ENCODE data around the gene ARNT2.

ARNT2 gene
- 0 to 1.7 (median 0.07) reads per million in 9 experiments for total RNA-seq

- H3K9me3 Mint-ChIP-seq = no peaks in the 10 kb centered on the region
- no peaks in the 10 kb centered on the region for H3K36me3 Mint-ChIP-seq (ENCODE audit: insufficient read depth)
- H3K27me3 Mint-ChIP-seq = peaks cover 69 to 81% of the 10 kb centered on the region in 2 donors
- ATAC-seq (replicated peaks) (no peak), DNase-seq (no peak)
- no peak within 1 kb of the TSS for H3K4me3 Mint-ChIP-seq
- peaks cover 0 to 2% of the 10 kb centered on the region in 2 donors for H3K4me1 Mint-ChIP-seq (ENCODE audit: low read depth in 2 of 2)
- H3K27ac Mint-ChIP-seq = no peak within 1 kb of the TSS
Observed at GRCh38 chr15:80404057-80404760, at the start of gene ARNT2. TSS of gene ARNT2 (plus strand) at chr15:80404382. CDS start at chr15:80404516, 134 bp downstream.

GRCh38 chr15:80367094-80367493 is 37.1 kb upstream of the ARNT2 start:
- no peaks in the 10 kb centered on the region for H3K36me3 Mint-ChIP-seq (ENCODE audit: insufficient read depth)
- ATAC-seq (replicated peaks) (no peak), DNase-seq (no peak)
- H3K27me3 Mint-ChIP-seq = peaks cover 28% of the 10 kb centered on the region in 2 donors
- no peak overlapping the region for H3K4me3 Mint-ChIP-seq
- H3K27ac Mint-ChIP-seq = no peak overlapping the region
- peaks cover 9 to 15% of the 10 kb centered on the region in 2 donors for H3K9me3 Mint-ChIP-seq
- H3K4me1 Mint-ChIP-seq (ENCODE audit: low read depth in 2 of 2) = no peaks in the 10 kb centered on the region

- DNase-seq (no peak), ATAC-seq (replicated peaks) (no peak)
- H3K27me3 Mint-ChIP-seq = peaks cover 23 to 25% of the 10 kb centered on the region in 2 donors
- H3K4me3 Mint-ChIP-seq = no peak overlapping the region
- H3K4me1 Mint-ChIP-seq (ENCODE audit: low read depth in 2 of 2) = no peaks in the 10 kb centered on the region
- H3K36me3 Mint-ChIP-seq (ENCODE audit: insufficient read depth) = no peaks in the 10 kb centered on the region
- H3K9me3 Mint-ChIP-seq = peaks cover 9 to 15% of the 10 kb centered on the region in 2 donors
- H3K27ac Mint-ChIP-seq = no peak overlapping the region
Observed at GRCh38 chr15:80367661-80368060, 36.5 kb upstream of the ARNT2 start.

- Mint-ChIP-seq H3K4me1 (ENCODE audit: low read depth in 2 of 2) (no peaks in the 10 kb centered on the region), H3K27me3 (peaks cover 26 to 28% of the 10 kb centered on the region in 2 donors), H3K27ac (no peak overlapping the region), H3K36me3 (ENCODE audit: insufficient read depth) (no peaks in the 10 kb centered on the region), H3K9me3 (peaks cover 8 to 11% of the 10 kb centered on the region in 2 donors), H3K4me3 (no peak overlapping the region)
- DNase-seq (no peak), ATAC-seq (replicated peaks) (no peak)
Observed at GRCh38 chr15:80371924-80372323, 32.3 kb upstream of the ARNT2 start.

GRCh38 chr15:80374441-80374840 is 29.7 kb upstream of the ARNT2 start:
- H3K36me3 Mint-ChIP-seq (ENCODE audit: insufficient read depth) = no peaks in the 10 kb centered on the region
- DNase-seq (no peak), ATAC-seq (replicated peaks) (no peak)
- no peak overlapping the region for H3K27ac Mint-ChIP-seq
- H3K9me3 Mint-ChIP-seq = no peaks in the 10 kb centered on the region
- H3K4me1 Mint-ChIP-seq (ENCODE audit: low read depth in 2 of 2) = no peaks in the 10 kb centered on the region
- H3K27me3 Mint-ChIP-seq = peaks cover 38 to 53% of the 10 kb centered on the region in 2 donors
- H3K4me3 Mint-ChIP-seq = no peak overlapping the region

GRCh38 chr15:80375968-80376891 is 28.0 kb upstream of the ARNT2 start:
- peaks cover 42 to 64% of the 10 kb centered on the region in 2 donors for H3K27me3 Mint-ChIP-seq
- no peaks in the 10 kb centered on the region for H3K4me1 Mint-ChIP-seq (ENCODE audit: low read depth in 2 of 2)

GRCh38 chr15:80379693-80380092 is 24.5 kb upstream of the ARNT2 start:
- no peak for ATAC-seq (replicated peaks)
- Mint-ChIP-seq H3K27me3 (peaks cover 38 to 56% of the 10 kb centered on the region in 2 donors), H3K27ac (no peak overlapping the region)

More at GRCh38 chr15:80375968-80376891, 28.0 kb upstream of the ARNT2 start:
- DNase-seq = no peak
- no peak for ATAC-seq (replicated peaks)
- no peaks in the 10 kb centered on the region for H3K9me3 Mint-ChIP-seq
- H3K4me3 Mint-ChIP-seq = no peak overlapping the region
- H3K27ac Mint-ChIP-seq = no peak overlapping the region
- no peaks in the 10 kb centered on the region for H3K36me3 Mint-ChIP-seq (ENCODE audit: insufficient read depth)

GRCh38 chr15:80380154-80380553 is 24.0 kb upstream of the ARNT2 start:
- Mint-ChIP-seq H3K4me3 (no peak overlapping the region), H3K27me3 (peaks cover 38 to 56% of the 10 kb centered on the region in 2 donors), H3K27ac (no peak overlapping the region), H3K9me3 (no peaks in the 10 kb centered on the region), H3K36me3 (ENCODE audit: insufficient read depth) (no peaks in the 10 kb centered on the region), H3K4me1 (ENCODE audit: low read depth in 2 of 2) (no peaks in the 10 kb centered on the region)
- DNase-seq (no peak), ATAC-seq (replicated peaks) (no peak)

More at GRCh38 chr15:80379693-80380092, 24.5 kb upstream of the ARNT2 start:
- Mint-ChIP-seq H3K9me3 (no peaks in the 10 kb centered on the region), H3K4me3 (no peak overlapping the region), H3K4me1 (ENCODE audit: low read depth in 2 of 2) (no peaks in the 10 kb centered on the region), H3K36me3 (ENCODE audit: insufficient read depth) (no peaks in the 10 kb centered on the region)
- DNase-seq = no peak

- Mint-ChIP-seq H3K4me1 (ENCODE audit: low read depth in 2 of 2) (no peaks in the 10 kb centered on the region), H3K27me3 (peaks cover 45 to 49% of the 10 kb centered on the region in 2 donors), H3K27ac (no peak overlapping the region), H3K4me3 (no peak overlapping the region), H3K36me3 (ENCODE audit: insufficient read depth) (no peaks in the 10 kb centered on the region), H3K9me3 (no peaks in the 10 kb centered on the region)
- ATAC-seq (replicated peaks) (no peak), DNase-seq (no peak)
Observed at GRCh38 chr15:80382285-80382684, 21.9 kb upstream of the ARNT2 start.

GRCh38 chr15:80384432-80384831 is 19.8 kb upstream of the ARNT2 start:
- H3K9me3 Mint-ChIP-seq = no peaks in the 10 kb centered on the region
- H3K27me3 Mint-ChIP-seq = peaks cover 32 to 38% of the 10 kb centered on the region in 2 donors
- H3K27ac Mint-ChIP-seq = no peak overlapping the region
- DNase-seq = no peak
- no peaks in the 10 kb centered on the region for H3K36me3 Mint-ChIP-seq (ENCODE audit: insufficient read depth)
- H3K4me1 Mint-ChIP-seq (ENCODE audit: low read depth in 2 of 2) = no peaks in the 10 kb centered on the region
- no peak overlapping the region for H3K4me3 Mint-ChIP-seq
- no peak for ATAC-seq (replicated peaks)

GRCh38 chr15:80386151-80386550 is 18.0 kb upstream of the ARNT2 start:
- Mint-ChIP-seq H3K9me3 (no peaks in the 10 kb centered on the region), H3K4me1 (ENCODE audit: low read depth in 2 of 2) (no peaks in the 10 kb centered on the region)

GRCh38 chr15:80388326-80388725 is 15.9 kb upstream of the ARNT2 start:
- Mint-ChIP-seq H3K9me3 (no peaks in the 10 kb centered on the region), H3K4me1 (ENCODE audit: low read depth in 2 of 2) (no peaks in the 10 kb centered on the region)
- ATAC-seq (replicated peaks) = no peak

More at GRCh38 chr15:80386151-80386550, 18.0 kb upstream of the ARNT2 start:
- no peak overlapping the region for H3K4me3 Mint-ChIP-seq
- H3K27ac Mint-ChIP-seq = no peak overlapping the region
- H3K36me3 Mint-ChIP-seq (ENCODE audit: insufficient read depth) = no peaks in the 10 kb centered on the region
- peaks cover 18 to 27% of the 10 kb centered on the region in 2 donors for H3K27me3 Mint-ChIP-seq
- ATAC-seq (replicated peaks) = no peak
- no peak for DNase-seq

GRCh38 chr15:80389370-80389769 is 14.8 kb upstream of the ARNT2 start:
- Mint-ChIP-seq H3K27me3 (peaks cover 13 to 30% of the 10 kb centered on the region in 2 donors), H3K36me3 (ENCODE audit: insufficient read depth) (no peaks in the 10 kb centered on the region), H3K4me1 (ENCODE audit: low read depth in 2 of 2) (no peaks in the 10 kb centered on the region), H3K9me3 (no peaks in the 10 kb centered on the region), H3K4me3 (no peak overlapping the region), H3K27ac (no peak overlapping the region)
- DNase-seq (no peak), ATAC-seq (replicated peaks) (no peak)

More at GRCh38 chr15:80388326-80388725, 15.9 kb upstream of the ARNT2 start:
- Mint-ChIP-seq H3K27me3 (peaks cover 11 to 29% of the 10 kb centered on the region in 2 donors), H3K27ac (no peak overlapping the region), H3K36me3 (ENCODE audit: insufficient read depth) (no peaks in the 10 kb centered on the region), H3K4me3 (no peak overlapping the region)
- DNase-seq = no peak
